ENCODE data around the gene IL36B. TPM values are rescaled to one million over a fixed set of nuclear protein-coding genes. Genes with fewer than 3 reads are reported as not detected.

IL36B gene
- total RNA-seq, 1 donor from 2014 or later, result not detected

DNA sequence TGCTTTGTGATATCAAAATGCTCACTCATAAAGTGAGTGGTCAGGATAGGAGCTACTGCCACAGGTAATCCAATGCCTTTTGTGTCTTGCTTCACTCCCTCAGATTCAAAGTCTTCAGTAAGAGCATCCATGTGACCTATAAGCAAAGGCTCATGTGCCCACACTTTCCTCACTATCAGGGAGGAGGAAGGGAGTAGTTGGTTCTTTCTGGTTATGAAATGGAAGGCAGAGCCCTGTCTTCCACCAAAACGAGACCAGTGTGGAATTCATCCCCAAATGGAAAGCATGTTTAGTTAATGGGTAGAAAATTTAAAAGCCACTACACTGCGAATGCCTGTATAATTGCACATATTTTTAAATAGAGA lies 40.9 kb upstream of the IL36B start:
- no peak for DNase-seq
- intact Hi-C loops (cut with DNase I), result no loop called here

DNA sequence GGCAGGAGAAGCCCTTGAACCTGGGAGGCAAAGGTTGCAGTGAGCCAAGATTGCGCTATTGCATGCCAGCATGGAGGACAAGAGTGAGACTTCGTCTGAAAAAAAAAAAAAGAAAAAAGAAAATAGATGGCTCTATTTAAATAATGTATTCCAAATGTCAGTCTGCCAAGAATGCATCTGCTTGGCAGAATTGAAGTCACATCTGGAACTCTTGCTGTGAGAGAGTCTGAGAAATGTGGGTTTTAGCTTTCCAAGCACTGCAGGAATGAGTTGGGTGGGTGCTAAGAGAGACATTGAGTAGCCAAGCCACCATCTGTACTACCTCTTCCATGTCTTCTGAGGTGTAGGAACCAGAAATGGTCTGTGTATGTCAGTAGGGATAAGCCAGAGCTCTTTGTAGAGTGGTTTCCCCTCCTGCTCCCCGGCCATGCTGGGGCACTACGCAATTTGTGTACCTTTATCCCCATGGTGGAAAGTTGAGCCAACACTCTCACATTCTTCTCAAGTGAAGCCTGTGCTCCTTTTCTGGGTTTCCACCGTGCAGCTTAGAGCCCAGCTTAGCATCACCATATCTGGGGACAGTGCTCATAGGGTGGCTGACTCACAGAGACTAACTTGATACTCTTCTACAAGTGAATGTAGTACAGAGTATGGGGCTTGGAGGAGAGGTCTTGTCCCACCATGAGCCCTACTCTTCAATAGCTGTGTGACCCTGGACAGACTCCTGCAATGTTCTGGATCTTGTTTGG lies 40.4 kb upstream of the IL36B start:
- no peaks in the 10 kb centered on the region for H3K36me3 ChIP-seq
- no peak for DNase-seq
- H3K9me3 ChIP-seq, result no peaks in the 10 kb centered on the region
- H3K27me3 ChIP-seq (ENCODE audit: low read depth), result no peaks in the 10 kb centered on the region
- TF ChIP-seq, protein P1, sequence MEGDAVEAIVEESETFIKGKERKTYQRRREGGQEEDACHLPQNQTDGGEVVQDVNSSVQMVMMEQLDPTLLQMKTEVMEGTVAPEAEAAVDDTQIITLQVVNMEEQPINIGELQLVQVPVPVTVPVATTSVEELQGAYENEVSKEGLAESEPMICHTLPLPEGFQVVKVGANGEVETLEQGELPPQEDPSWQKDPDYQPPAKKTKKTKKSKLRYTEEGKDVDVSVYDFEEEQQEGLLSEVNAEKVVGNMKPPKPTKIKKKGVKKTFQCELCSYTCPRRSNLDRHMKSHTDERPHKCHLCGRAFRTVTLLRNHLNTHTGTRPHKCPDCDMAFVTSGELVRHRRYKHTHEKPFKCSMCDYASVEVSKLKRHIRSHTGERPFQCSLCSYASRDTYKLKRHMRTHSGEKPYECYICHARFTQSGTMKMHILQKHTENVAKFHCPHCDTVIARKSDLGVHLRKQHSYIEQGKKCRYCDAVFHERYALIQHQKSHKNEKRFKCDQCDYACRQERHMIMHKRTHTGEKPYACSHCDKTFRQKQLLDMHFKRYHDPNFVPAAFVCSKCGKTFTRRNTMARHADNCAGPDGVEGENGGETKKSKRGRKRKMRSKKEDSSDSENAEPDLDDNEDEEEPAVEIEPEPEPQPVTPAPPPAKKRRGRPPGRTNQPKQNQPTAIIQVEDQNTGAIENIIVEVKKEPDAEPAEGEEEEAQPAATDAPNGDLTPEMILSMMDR (IDR thresholded peaks at IDR 0.05), result no peak
- intact Hi-C loops (cut with DNase I), result no loop called here
- H3K27ac ChIP-seq, result no peak overlapping the region
- no peak for ATAC-seq
- no peaks in the 10 kb centered on the region for H3K4me1 ChIP-seq
- H3K4me3 ChIP-seq, result no peak overlapping the region

More for the DNA sequence above, 40.9 kb upstream of the IL36B start:
- Histone ChIP-seq H3K27me3 (ENCODE audit: low read depth) (no peaks in the 10 kb centered on the region), H3K4me1 (no peaks in the 10 kb centered on the region), H3K4me3 (no peak overlapping the region), H3K9me3 (no peaks in the 10 kb centered on the region), H3K27ac (no peak overlapping the region), H3K36me3 (no peaks in the 10 kb centered on the region)
- no peak for ATAC-seq
- TF ChIP-seq, protein P1 (IDR thresholded peaks at IDR 0.05), result no peak

DNA sequence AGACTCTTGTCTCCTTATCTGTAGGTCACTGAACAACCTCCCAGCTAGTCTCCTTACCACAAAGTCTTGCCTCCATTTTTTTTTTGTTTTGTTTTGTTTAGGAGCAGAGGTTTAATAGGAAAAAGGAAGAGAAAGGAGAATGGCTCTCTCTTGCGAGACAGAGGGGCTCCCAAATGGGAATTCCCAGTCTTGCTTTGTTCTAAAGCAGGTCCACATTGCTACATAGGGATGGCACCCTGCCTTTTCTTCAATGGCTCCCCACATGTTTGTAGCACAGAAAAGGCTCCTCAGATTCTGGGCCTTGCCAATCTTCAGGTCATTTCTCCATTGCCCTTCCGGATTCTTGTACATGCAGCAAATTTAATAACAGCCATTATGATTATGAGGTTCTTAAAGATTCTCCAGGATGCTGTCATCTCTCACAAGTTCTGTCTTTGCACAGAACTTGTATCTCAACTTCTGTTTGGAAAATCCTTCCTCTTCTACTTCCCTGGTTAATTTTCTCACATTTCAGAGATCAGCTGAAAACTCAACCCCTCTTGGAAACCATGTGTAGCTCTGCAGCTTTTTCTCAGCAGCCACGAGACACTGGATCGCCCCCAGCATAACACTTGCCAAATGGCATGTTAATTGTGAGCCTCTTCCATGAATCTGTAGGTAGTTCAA lies 38.7 kb upstream of the IL36B start:
- TF ChIP-seq, protein P1 (IDR thresholded peaks at IDR 0.05), result no peak
- DNase-seq (no peak), ATAC-seq (no peak)
- H3K36me3 ChIP-seq, result no peaks in the 10 kb centered on the region
- no peaks in the 10 kb centered on the region for H3K9me3 ChIP-seq
- intact Hi-C loops (cut with DNase I), result no loop called here
- H3K27ac ChIP-seq, result no peak overlapping the region
- H3K4me3 ChIP-seq, result no peak overlapping the region
- H3K27me3 ChIP-seq (ENCODE audit: low read depth), result no peaks in the 10 kb centered on the region
- no peaks in the 10 kb centered on the region for H3K4me1 ChIP-seq

DNA sequence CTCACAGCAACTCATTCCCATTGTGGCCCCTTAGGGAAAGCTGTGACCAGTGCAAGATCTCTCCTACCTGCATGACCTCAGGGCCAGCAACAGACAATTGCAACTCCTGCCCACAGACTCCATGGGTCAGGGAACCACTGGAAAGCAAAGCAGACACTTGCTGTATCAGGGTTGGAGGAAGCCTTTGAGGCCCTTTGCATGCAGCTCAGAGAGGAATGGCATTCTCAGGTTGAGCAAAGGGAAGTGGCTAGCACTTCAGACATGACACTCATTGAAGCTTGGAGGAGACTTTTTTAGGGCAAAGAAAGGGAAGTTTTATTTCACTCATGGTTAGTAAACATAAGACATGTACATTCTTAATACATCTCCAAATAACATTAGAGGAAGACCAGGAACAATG lies 37.2 kb upstream of the IL36B start:
- intact Hi-C loops (cut with DNase I), result no loop called here
- Histone ChIP-seq H3K4me1 (no peaks in the 10 kb centered on the region), H3K27ac (no peak overlapping the region), H3K27me3 (ENCODE audit: low read depth) (no peaks in the 10 kb centered on the region), H3K36me3 (no peaks in the 10 kb centered on the region), H3K9me3 (no peaks in the 10 kb centered on the region), H3K4me3 (no peak overlapping the region)
- DNase-seq, result no peak
- no peak for ATAC-seq
- TF ChIP-seq, protein P1 (IDR thresholded peaks at IDR 0.05), result no peak

- no peak for DNase-seq
- TF ChIP-seq, protein P1 (IDR thresholded peaks at IDR 0.05), result no peak
- Histone ChIP-seq H3K9me3 (no peaks in the 10 kb centered on the region), H3K27ac (no peak overlapping the region), H3K4me3 (no peak overlapping the region), H3K4me1 (no peaks in the 10 kb centered on the region), H3K36me3 (no peaks in the 10 kb centered on the region), H3K27me3 (ENCODE audit: low read depth) (no peaks in the 10 kb centered on the region)
- intact Hi-C loops (cut with DNase I), result no loop called here
- peak in 1 of 2 donors; percentile 33 for ATAC-seq
Measured at GRCh38 chr2:113088213-113088992, 35.7 kb upstream of the IL36B start.
